GM19395 (cell line): ENCODE results near the gene BAG1.

Experiments used
- ATAC-seq: cut with Tn5 transposase; IDR thresholded peaks from one replicate; pipeline ENCODE4 v1.9.1; 2021; ENCODE audit warnings: mild to moderate bottlenecking, moderate library complexity; ENCODE audit not compliant: unreplicated experiment

The BAG1 gene

GRCh38 chr9:33264473-33265177 is at the start of gene BAG1, which contains the start of gene CHMP5:
Gene BAG1 (minus strand): TSS chr9:33264708.
Gene CHMP5 (plus strand): TSS chr9:33265049. CDS start chr9:33265079, 30 bp downstream.
- ATAC-seq: peak; percentile 86

DNA sequence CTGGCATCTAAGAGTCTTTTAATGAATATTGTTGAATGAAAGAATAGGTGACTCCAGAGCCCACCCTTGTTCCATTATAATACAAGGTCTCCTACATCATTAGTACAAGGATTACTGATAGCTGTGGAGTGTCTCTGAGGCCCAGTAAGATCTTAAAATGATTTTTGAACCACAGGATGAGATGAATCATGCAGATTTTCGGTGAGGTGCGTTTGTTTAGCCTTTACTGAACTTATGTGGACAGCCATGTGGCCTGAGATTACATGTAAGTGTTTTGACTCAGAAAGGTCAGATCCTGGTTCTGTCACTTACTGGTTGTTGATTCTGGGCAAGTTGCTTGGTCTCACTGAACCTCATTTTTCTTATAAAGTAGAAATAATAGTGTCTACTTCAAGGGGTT is 47.4 kb upstream of the BAG1 start:
- no peak for ATAC-seq

- ATAC-seq: no peak
These were observed 46.2 kb upstream of the BAG1 start for GRCh38 chr9:33310748-33311147.

GRCh38 chr9:33309903-33310302 is 45.4 kb upstream of the BAG1 start:
- ATAC-seq: no peak

GRCh38 chr9:33307067-33307466 is 42.6 kb upstream of the BAG1 start:
- no peak for ATAC-seq

GRCh38 chr9:33306037-33306436 is 41.5 kb upstream of the BAG1 start:
- no peak for ATAC-seq

DNA sequence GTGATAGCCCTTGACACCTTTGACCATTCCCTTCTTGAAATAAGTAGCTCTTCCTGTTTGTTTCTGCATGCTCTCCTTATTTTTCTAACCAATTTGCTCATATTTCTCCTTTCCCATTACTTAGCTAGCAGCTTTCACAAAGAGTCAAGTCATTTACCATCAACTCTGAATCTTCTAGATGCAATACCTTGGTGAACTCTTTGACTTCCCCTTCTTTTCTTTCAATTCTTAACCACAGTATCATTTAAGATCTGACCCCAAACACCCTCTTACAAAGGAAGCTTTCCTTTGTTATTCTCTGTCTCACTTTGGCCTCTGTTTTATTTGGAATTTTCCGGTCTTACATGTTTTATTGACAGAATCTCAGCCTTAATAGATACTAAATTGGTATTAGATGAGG is 39.9 kb upstream of the BAG1 start:
- ATAC-seq: no peak

DNA sequence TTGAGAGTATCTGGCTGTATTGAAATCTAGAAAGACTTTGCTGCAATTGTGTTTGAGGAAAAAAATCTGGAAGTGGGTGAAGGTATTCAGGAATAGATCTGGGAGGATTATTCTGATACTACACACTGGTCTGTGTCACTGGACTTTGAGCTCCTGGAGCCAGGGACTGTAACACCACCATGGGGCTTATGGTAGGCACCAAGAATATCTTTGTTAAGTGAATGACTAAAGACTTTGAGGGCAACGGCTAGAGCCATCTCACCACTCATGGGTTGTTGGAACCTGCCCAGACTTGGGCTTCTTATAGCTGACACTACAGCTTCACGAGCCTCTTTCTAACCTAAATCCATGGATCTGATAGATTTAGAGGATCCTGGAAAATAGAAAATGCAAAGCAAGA is 36.0 kb upstream of the BAG1 start:
- no peak for ATAC-seq

- ATAC-seq: peak; percentile 92
These were observed 32.9 kb upstream of the BAG1 start for GRCh38 chr9:33297432-33297831.

GRCh38 chr9:33295571-33295970 is 31.1 kb upstream of the BAG1 start:
- ATAC-seq: peak; percentile 49

DNA sequence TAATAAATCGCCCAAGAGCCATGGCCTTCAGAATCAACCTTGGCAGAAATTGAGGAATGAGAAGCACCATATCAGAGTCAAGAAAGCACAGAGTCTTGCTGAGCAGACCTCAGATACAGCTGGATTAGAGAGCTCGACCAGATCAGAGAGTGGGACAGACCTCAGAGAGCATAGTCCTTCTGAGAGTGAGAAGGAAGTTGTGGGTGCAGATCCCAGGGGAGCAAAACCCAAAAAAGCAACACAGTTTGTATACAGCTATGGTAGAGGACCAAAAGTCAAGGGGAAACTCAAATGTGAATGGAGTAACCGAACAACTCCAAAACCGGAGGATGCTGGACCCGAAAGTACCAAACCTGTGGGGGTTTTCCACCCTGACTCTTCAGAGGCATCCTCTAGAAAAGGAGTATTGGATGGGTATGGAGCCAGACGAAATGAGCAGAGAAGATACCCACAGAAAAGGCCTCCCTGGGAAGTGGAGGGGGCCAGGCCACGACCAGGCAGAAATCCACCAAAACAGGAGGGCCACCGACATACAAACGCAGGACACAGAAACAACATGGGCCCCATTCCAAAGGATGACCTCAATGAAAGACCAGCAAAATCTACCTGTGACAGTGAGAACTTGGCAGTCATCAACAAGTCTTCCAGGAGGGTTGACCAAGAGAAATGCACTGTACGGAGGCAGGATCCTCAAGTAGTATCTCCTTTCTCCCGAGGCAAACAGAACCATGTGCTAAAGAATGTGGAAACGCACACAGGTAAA is 30.3 kb upstream of the BAG1 start:
- no peak for ATAC-seq

DNA sequence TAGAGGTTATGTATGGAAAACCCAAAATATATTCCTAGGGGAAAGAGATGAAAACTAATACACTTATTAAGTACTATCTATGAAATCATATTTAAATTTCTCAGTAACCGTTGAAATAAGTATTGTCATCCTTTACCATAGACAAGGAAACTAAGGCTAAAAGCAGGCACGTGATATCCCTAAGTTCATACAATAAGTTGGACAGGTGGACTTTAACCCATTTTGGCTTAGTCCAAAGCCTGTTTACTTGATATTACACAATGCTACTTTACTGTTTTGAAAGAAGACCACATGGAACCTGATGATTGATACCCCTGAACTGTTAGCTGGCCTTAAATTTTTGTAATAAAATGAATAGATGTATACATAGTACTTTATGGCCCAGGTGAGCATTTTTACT is 29.3 kb upstream of the BAG1 start:
- no peak for ATAC-seq

DNA sequence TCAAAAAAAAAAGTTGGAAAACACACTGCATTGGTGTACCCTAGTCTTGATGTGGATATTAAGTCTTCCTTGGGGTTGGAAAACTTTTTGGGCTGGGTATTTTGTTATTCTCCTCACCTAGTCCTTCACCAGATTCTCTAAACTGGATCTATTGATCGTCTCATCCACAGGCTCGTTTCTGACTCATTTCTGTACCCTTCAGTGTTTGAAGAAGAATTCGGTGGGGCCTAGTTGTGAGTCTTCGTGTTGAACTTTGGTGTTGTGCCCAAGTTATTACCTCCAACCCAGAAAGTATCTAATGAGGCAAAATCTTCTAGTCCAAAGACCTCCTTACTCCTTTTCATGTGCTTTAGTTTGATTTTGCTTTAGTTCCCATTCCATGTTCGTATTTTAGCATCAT is 27.4 kb upstream of the BAG1 start:
- ATAC-seq: no peak

DNA sequence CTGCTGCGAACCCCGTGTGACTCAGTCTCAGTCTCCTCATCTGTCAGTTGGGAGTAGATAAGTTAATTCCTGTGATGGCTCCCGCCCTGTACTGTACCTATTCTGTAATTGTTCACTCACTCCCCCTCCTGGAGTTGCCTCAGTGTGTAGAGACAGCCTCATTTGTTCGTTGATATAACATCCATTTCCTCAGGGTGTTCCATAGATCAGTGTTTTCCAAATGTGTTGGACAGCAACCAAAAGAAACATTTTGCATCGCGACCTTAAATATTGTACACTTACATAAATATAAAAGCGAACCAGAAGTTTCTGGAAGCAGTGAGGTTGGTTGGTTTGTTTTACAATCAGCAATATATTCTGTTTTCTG is 26.5 kb upstream of the BAG1 start:
- no peak for ATAC-seq

- peak; percentile 92 for ATAC-seq
These were observed 25.9 kb upstream of the BAG1 start, which contains the start of gene NFX1 for GRCh38 chr9:33290247-33291030. Gene NFX1 (plus strand): TSS chr9:33290516. CDS start chr9:33290573, 57 bp downstream.

DNA sequence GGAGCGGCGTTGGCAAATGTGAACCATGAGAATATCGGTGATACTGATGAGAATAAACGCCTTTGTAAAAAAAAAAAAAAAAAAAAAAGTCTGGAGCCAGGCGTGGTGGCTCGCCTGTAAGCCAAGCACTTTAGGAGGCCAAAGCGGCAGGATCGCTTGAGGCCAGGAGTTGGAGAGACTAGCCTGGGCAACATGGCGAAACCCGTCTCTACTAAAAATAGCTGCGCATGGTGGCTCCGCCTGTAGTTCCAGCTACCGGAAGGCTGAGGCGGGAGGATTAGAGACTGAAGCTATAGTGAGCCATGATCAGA is 25.4 kb upstream of the BAG1 start:
- ATAC-seq: no peak

GRCh38 chr9:33289496-33289895 is 25.0 kb upstream of the BAG1 start:
- ATAC-seq: no peak

- ATAC-seq: no peak
These were observed 24.4 kb upstream of the BAG1 start for GRCh38 chr9:33288828-33289483.

DNA sequence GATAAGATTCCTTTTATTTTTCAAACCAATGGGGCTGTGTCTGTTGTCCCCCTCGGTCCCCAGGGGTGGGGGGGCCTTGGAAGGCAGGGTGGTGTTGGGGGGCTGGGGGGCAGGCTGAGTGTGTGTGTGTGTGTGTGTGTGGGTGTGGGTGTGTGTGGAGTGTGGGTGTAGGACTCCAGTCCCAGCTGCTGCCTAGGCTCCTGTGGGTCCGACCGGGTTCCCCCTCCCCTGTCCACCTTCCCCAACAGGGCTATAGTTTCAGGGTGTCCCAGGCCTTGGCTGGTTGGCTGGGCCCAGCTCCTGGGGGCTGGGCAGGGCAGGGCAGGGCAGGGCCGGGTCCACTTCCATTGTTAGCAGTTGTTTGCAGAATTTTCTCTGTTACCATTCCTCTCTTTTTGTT is 23.7 kb upstream of the BAG1 start:
- ATAC-seq: no peak

GRCh38 chr9:33287087-33287490 is 22.6 kb upstream of the BAG1 start:
- ATAC-seq: no peak

DNA sequence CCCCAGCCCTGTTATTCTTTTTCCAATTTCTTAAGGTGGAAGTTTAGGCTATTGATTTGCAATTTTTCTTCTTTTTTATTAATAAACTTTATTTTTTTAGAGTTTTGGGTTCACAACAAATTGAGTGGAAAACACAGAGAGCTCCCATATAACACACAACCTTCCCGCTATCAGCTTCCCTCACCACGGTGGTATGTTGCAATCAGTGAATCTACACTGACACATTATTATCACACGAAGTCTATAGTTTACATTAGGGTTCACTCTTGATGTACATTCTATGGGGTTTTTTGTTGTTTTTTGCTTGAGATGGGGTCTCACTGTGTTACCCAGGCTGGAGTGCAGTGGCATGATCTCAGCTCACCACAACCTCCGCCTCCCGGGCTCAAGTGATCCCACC is 21.0 kb upstream of the BAG1 start:
- ATAC-seq: no peak
